Liver (tissue), 3 donors: Measurements from ENCODE around the gene ACOXL.

ENCODE experiments used
- ATF3 ChIP-seq: IDR thresholded peaks from 2 replicates; pipeline ENCODE4 v1.6.1; 2016; ENCODE audit warnings: antibody characterized with exemption
- CTCF ChIP-seq: fragments of 150-350 bp; IDR thresholded peaks from 2 replicates; pipeline ENCODE4 v1.5.1; 2017; ENCODE audit warnings: improper control_type of control experiment, low read depth, low read length; ENCODE audit not compliant: missing input control
- EGR1 ChIP-seq, 2 donors: IDR thresholded peaks; 2 replicates each; pipeline ENCODE4 v1.6.1; 2016 to 2018; ENCODE audit warnings: antibody characterized with exemption in 2 of 2, low read depth in 2 of 2
- FOXA1 ChIP-seq: IDR thresholded peaks from 2 replicates; pipeline ENCODE4 v1.6.1; 2016; ENCODE audit warnings: antibody characterized with exemption
- GABPA ChIP-seq, 2 donors: IDR thresholded peaks in 1 of 2; conservative IDR thresholded peaks in 1 of 2; 2 replicates each; pipeline ENCODE4 v1.6.1; 2016; ENCODE audit warnings: antibody characterized with exemption in 2 of 2, mild to moderate bottlenecking in 1 of 2, moderate library complexity in 1 of 2
- JUND ChIP-seq, 2 donors: IDR thresholded peaks; 2 replicates each; pipeline ENCODE4 v1.6.1; 2016; ENCODE audit warnings: antibody characterized with exemption in 2 of 2
- MAX ChIP-seq: IDR thresholded peaks from 2 replicates; pipeline ENCODE4 v1.6.1; 2016; ENCODE audit warnings: antibody characterized with exemption
- RAD21 ChIP-seq, 2 donors: IDR thresholded peaks; 2 replicates each; pipeline ENCODE4 v1.6.1; 2016; ENCODE audit warnings: antibody characterized with exemption in 2 of 2, mild to moderate bottlenecking in 2 of 2
- REST ChIP-seq: IDR thresholded peaks from 2 replicates; pipeline ENCODE4 v1.6.1; 2016; ENCODE audit warnings: antibody characterized with exemption, mild to moderate bottlenecking
- RXRA ChIP-seq, 2 donors: IDR thresholded peaks; 2 replicates each; pipeline ENCODE4 v1.6.1; 2017 to 2018; ENCODE audit warnings: antibody characterized with exemption in 2 of 2, mild to moderate bottlenecking in 1 of 2
- SP1 ChIP-seq: IDR thresholded peaks from 2 replicates; pipeline ENCODE4 v1.6.1; 2018; ENCODE audit warnings: antibody characterized with exemption, mild to moderate bottlenecking
- TAF1 ChIP-seq: conservative IDR thresholded peaks from 2 replicates; pipeline ENCODE4 v1.6.1; 2016; ENCODE audit warnings: antibody characterized with exemption, mild to moderate bottlenecking
- YY1 ChIP-seq: IDR thresholded peaks from 2 replicates; pipeline ENCODE4 v1.6.1; 2016; ENCODE audit warnings: antibody characterized with exemption, mild to moderate bottlenecking
- ZBTB33 ChIP-seq: IDR thresholded peaks from 2 replicates; pipeline ENCODE4 v1.6.1; 2016; ENCODE audit warnings: antibody characterized with exemption
- donor health status: healthy.
- donor health status: healthy.

- peak; percentile 15 for TF ChIP-seq CTCF
- no peak for TF ChIP-seq YY1
- no peak for TF ChIP-seq MAX
- no peak for TF ChIP-seq REST
- TF ChIP-seq ZBTB33 = no peak
- no peak for TF ChIP-seq RAD21 (IDR thresholded peaks at IDR 0.05)
- no peak for TF ChIP-seq EGR1 (IDR thresholded peaks at IDR 0.05; ENCODE audit: low read depth in 2 of 2)
- TF ChIP-seq SP1 = no peak
- TF ChIP-seq FOXA1 = no peak
- TF ChIP-seq TAF1 = no peak
- TF ChIP-seq ATF3 = no peak
- TF ChIP-seq RXRA (IDR thresholded peaks at IDR 0.05) = no peak
- no peak for TF ChIP-seq JUND (IDR thresholded peaks at IDR 0.05)
- TF ChIP-seq GABPA (IDR thresholded peaks at IDR 0.05 in 1 of 2, conservative IDR thresholded peaks at IDR 0.05 in 1 of 2) = no peak
Measured at GRCh38 chr2:111134055-111134454, 401.7 kb downstream of the ACOXL start.
